GM21529 (cell line): ENCODE measurements around the gene CSTF2T.

Experiments
- ATAC-seq: cut with Tn5 transposase; IDR thresholded peaks from one replicate; pipeline ENCODE4 v1.9.1; 2021; ENCODE audit not compliant: unreplicated experiment

CSTF2T gene, protein sequence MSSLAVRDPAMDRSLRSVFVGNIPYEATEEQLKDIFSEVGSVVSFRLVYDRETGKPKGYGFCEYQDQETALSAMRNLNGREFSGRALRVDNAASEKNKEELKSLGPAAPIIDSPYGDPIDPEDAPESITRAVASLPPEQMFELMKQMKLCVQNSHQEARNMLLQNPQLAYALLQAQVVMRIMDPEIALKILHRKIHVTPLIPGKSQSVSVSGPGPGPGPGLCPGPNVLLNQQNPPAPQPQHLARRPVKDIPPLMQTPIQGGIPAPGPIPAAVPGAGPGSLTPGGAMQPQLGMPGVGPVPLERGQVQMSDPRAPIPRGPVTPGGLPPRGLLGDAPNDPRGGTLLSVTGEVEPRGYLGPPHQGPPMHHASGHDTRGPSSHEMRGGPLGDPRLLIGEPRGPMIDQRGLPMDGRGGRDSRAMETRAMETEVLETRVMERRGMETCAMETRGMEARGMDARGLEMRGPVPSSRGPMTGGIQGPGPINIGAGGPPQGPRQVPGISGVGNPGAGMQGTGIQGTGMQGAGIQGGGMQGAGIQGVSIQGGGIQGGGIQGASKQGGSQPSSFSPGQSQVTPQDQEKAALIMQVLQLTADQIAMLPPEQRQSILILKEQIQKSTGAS

DNA sequence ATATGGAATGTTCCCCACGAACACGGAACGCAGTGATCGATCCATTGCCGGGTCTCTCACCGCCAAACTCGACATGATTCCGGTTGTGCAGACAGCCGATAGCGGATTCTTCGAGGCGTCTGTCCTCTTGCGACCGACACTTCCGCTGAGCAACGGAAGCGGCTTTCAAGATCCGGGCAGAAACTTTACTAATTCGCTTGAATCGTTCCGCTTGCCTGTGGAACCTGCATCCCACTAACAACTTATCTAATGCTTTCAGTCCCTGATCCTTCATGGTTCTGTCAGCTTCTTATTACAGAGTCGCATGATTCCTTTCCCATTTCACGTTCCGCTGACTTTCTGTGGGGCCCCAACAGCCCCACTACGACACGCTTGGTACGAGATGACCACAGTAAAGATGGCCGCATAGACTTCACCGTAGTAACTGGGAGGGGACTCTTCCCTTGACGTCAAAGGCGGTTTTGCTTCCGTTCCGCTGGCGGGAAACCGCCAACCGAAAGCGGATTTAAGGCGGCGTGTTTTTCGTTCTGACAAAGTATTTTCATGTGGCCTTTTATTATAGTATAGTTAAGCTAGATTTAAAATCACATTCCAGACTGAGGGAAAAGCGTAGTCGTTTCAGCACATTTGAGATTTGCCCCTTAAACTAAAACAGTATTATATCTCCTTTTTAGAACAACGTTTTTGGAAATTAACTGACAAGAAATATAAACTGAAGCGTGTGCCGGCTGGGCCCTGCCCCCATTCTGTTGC lies at the start of gene CSTF2T:
CSTF2T (minus strand) TSS at position 121 of the 753 bp plus-strand sequence; CDS start at position 75, 46 bp downstream.
- ATAC-seq = peak; percentile 93

DNA sequence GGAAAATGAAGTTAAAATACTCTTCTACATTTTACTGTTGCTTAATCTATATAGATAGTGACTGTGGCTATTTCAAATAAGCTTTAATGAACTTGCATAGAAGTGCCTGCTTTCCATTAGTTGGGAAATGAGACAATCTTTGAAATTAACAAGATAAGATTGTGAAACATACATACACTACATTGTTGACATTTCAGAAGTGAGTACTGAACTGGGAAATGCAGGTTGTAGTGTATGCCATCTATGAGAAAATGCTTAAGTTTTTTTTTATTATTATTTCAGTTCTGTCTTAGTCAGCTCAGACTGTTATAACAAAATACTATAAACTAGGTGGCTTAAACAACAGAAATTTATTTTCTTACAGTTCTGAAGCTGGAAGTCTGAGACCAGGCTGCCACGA lies 49.6 kb upstream of the CSTF2T start:
- no peak for ATAC-seq

DNA sequence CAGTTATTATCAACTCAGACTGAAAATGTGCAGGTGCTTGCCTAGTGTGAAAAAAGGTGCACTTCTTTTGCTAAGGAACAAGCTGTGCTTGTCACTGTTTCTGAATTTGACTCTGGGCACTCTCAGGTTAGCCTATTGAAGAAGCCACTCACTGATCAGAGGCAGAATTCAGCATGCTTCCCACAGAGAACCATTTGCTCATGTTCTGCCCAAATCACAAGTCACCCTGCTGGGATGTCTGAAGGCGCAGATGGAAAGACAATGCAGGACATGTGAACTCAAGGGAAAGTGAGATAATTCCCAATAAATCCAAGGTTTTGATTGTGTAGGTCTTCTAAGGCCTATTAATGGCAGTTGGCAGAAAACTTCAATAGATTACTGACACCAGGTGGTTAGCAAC lies 47.8 kb upstream of the CSTF2T start:
- no peak for ATAC-seq

DNA sequence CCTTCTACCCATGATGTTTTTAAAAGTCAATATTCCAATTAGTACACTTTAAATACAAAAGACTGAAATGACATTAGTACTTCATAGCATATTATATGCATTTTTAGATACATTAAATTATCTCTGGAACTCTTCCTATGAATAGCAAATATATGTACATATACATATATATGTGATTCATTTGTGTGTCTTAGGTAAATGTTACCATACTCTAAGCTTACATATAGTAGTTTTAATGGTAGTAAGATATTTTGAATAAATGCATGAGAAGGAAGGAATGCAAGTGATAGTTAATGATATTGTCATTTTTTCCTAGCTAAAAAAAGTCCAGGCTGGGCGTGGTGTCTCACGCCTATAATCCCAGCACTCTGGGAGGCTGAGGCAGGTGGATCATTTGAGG lies 46.0 kb upstream of the CSTF2T start:
- no peak for ATAC-seq

DNA sequence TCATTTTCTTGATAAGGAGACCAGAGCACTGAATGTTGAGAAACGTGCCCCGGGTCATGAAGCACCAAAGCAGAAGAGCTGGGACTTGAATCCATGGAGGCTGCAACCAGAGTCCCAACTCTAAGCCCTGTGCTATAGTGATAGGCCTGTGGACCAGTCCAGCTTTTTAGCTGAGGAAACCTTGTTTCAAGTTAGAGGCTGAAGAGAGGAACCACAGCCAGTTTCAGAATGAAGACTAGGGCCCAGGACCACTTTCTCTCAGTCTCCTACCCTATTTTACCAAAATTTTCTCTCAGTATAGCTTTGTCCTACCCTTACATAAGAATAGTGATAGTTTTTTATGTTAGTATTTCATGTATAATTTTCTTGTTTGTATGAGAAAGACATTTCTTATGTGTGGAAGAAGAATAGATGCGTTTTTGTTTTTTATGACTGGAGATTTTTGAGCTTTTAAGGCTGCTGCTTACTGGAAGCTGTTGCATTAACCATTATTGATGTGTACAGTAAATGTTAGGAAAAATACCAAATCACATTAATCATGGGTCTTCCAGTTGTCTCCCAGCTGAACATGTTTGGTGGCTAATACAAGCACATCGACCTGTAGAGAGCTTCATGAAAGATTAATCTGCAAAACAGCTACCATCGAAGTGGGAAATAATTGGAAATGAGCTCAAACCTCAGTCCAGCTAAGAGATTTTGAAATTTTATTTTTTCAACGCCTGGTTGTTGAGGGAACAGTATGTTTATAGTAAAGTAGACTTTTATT lies 45.0 kb upstream of the CSTF2T start:
- ATAC-seq = peak; percentile 60

DNA sequence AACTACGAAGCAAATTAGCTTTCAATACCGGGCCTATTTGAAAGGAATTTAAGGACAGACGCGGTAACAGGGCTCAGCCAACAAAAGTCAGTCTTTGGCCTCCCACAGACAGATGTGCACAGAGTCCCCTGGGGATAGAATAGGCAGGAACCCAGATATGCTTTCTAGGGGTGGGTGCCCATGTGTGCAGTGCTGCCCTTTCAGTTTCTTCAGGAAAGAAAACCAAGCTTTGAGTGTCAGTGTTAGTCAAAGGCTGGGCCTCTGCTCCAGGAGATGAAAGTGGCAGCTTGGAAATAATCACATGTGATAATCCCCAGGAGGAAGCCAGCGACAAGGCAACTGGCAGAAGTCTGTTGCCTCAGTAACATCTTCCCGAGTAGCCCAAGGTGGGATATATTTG lies 43.8 kb upstream of the CSTF2T start:
- ATAC-seq = peak; percentile 96

DNA sequence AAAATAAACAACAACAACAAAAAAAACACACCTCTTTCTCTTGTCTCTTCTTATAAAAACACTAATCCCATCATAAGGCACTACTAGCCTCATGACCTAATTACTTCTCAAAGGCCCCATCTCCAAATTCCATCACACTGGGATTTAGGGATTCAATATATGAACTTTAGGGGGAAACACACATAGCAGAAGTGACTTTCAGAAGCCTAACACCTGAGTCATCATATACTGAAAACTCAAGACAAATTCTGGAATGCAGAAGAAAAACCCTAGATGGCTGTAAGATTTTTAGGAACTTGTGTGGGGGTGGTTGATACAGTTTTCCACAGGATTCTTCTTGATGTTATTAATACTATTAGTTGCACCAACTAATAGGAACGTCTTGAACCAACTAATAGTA lies 33.7 kb upstream of the CSTF2T start:
- ATAC-seq = no peak

DNA sequence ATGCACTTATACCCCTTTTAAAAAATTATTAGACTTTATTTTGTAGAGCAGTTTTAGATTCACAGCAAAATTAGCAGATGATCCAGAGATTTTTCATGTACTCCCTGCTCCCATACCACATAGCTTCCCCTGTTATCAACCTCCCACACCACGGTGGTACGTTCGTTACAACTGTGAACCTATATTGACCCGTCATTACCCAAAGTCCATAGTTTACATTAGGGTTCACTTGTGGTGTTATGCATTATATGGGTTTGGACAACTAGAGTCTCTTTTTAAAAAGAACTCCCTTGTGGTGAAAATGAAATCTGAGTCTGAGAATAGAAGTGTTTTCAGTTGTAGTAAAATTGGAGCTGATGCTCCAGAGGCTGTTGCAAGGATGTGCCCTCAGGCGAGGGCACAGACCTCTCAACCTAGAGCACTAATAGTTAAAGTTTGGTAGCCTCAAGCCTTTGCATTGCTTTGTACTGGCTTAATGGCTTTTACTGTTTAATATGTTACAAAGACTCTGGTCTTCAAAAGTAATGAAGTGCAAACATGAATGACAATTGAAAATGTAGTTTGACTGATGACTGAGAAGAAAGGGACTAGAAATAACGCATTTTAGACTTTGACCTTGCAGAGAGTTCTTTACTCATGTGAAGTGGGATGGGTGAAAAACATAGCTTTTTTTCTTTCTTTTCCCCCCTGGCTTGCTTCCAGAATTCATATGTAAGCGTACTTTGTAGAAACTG lies 30.6 kb upstream of the CSTF2T start:
- ATAC-seq = no peak

DNA sequence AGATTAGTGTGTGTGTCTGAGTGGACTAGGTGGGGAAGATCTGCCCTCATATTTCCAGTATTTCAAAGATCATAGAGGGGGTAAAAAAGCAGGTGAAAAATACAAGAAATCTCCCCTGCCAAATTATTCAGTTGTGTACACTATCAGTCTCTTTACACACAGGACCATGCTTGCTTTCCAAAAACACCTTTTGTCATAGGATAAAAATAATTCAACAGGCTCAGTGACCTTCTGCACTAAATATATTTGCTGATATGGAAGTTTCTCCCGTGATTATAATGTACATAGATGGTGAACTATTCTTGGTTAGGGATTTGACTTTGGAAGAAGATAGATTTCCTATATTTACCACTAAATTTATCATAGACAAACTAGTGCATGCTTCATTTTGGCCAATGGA lies 24.6 kb upstream of the CSTF2T start:
- no peak for ATAC-seq

DNA sequence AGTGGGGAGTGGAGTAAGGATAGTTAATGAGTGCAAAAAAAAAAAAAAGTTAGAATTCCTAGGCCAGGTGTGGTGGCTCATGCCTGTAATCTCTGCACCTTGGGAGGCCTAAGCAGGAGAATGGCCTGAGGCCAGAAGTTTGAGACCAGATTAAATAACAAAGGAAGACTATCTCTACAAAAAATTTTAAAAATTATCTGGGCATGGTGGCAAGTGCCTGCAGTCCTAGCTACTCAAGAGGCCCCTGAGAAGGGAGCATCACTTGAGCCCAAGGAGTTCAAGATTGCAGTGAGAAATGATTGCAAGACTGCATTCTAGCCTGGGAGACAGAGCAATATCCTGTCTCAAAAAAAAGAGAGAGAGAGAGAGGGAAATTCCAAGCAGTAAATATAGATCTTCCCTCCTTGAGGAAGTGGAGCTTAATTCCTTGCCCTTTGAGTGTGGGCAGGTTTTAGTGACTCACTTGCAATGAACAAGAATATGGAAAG lies 19.5 kb upstream of the CSTF2T start:
- ATAC-seq = no peak

DNA sequence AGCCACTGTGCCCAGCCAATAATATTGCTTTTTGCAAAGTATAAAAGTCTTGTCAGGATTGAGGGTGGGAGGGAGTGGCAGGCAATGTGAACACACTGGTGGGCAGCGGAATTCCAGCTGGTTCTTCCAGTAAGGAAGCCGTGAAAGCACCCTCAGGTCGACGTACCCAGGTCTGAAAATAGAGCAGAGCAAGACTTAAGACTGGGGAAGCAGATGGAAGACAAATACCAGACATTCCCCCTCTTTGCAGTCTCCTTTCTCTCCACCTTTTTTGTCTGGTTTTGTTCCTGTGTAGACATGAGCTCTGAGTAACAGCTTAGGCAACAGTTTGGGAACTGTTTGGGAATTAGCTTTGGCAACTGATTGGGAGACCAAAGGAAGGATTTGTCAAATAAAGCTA lies 17.6 kb upstream of the CSTF2T start:
- ATAC-seq = no peak

DNA sequence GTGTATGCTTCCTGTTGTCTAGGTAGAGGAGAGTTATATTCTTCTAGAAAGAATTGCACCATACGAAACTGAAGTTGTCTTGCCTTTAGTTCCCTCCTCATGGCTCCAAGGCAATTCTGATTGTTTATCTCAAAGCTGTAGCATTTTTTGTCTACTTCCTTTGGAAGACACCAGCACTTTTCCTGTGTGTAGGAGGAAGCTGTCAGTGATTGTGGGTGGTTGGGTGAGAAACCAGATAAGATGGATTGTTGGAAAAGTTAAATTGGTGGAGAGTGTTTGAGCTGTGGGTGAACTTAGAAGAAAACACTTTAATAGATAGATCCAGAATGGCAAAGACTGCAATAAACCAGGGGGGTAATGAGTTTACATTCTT lies 12.1 kb upstream of the CSTF2T start:
- ATAC-seq = no peak

DNA sequence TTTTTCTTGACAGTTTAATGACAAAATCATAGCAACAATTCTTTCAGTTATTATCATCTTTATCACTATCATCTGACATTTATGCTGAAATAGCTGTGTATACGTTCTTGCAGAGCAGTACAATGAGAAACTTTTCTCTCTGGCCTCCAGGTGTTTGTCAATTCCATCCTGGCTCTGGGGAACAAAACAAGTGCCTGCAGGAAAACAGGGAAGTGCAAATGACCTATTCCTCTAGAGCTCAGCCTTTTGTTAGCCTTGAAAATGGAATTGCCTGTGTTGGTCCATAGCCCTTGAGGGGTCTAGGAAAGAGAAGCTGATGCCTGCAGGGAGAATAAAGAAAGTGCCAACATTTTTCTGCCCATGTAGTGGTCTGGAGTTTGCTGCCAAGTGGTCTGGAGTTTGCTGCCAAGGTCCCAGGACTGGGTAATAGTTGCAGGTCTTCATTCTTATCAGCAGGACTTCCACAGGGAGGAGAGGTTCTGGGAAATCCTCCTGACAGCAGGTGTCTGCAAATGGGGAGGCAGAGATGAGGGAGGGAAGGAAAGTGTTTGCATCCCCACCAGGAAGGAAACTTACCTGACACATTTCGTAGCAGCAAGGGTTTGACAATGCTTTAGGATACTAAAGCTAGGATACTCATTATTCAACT lies 10.1 kb upstream of the CSTF2T start:
- no peak for ATAC-seq

DNA sequence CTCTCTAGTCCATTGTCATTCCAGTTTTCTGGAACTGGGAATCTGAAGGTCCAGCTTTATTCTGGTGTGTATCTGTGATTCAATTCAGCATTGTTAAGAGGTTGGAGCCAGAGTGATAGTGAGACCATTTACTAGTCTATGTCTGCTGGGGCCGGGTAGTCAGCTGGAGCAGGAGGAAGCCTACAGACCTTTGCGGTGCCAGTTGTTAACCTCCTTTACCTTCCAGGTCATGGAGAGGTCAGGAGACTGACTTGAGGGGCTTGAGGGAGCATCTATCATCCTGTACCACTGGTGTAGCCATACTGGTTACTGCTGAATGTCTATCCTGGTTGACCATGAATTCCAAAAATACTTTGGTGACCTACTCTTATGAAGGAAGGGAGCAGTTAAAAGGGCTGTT lies 9.2 kb upstream of the CSTF2T start:
- no peak for ATAC-seq

DNA sequence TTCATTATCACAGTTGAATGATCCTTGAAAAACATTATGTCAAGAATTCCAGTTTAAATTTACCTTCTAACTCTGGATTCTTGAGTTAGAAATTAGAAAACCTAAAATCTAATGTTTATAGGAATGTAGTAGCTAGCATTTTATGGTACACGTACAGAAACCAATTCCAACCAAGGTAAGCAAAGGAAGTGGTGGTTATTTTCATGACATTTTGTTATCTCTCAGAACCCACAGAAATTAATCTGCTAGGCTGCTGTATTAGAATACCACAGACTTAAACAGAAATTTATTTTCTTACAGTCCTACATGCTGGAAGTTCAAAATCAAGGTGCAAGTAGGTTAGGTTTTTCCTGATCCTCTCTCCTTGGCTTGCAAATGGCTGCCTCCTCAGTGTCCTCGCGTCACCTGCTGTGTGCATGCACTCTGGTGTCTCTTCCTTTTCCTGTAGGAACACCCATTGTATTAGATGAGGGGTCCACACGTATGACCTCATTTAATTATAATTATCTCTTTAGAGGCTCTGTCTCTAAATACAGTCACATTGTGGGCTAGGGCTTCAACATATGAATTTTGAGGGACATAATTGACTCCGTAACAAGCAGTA lies 8.5 kb upstream of the CSTF2T start:
- no peak for ATAC-seq

DNA sequence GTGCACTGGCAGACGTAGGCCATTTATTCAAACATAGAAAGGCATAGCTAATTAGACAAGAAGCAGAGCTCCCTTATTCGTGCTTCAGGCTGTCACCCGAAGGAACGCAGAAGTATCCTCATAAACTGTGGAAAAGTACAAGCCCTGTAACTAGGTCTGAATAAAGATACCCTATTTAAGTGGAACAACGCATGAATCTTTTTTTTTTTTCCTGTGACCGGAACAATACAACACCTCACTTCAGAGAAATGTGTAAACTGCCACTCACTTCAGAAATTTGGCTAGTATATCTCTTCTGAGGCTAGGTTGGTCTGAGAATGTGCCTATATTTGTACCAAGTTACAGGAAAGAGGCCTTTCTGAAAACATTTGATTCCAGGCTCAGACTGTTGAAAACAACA lies 8.0 kb upstream of the CSTF2T start:
- ATAC-seq = no peak

DNA sequence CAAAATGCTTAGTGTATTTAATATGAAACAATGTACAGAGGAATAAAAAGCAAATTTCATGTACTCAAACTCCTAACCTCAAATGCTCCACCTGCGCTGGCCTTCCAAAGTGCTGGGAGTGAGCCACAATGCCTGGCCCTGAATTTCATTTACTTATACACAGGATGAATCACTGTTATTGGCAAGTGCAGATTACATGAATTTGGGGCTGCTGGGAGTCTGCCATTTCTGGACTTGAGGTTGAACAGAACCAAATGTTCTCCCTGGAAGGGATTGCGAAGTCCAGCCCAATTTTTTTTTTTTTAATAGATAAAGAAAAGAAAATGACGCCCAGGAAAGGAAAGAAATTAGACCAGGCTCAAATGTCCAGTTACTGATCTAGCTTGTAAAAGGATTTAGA lies 6.8 kb upstream of the CSTF2T start:
- ATAC-seq = no peak

DNA sequence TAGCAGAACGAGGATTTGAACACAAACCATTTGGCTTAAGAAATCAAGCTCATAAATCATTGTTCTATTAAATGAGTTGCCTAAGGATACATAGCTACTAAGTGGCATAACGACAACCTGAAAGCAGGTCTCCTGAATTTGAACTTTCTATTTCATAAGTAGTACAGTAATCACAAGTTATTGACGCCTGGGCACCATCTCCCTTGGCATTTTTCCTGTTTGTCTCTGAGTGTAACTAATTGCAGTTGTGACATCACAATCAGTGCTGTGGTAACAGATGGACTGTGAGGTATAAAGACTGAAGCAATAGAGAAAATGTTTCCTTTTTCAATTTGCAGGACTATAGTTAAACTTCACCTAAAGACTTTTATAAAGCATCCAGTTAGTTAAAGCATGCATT lies 6.4 kb upstream of the CSTF2T start:
- ATAC-seq = no peak

DNA sequence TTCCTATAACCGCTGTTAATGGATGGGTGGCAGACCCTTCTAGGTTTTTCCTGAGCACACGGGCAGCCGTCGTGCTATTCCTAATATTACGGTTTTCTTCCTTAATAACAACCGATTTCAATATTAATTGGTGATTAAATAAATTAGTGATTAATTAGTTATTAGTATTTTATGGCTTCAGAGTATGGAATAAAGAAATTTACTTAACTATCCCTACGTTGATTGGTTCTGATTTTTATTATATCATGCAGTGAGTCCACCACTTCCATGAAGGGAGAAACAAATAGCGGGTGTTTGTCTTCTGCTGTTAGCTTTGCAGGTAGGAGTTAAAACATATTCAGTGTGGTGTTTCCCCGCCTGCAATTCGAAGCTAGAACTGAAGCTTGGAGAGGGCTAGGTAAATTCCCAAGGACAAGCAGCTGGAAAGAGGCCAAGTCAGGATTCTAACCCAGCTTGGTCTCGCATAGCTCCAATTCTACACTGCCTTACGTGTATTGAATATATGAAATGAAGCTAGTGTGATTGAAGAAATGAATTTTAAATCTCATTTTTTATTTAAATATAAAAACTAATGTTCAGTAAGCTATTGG lies 928 bp upstream of the CSTF2T start:
- no peak for ATAC-seq
